Loucy (cell line): Measurements from ENCODE around the gene UVRAG.

Source experiments
- EZH2phosphoT487 ChIP-seq: fragments of 200-600 bp; IDR thresholded peaks from 2 replicates; pipeline ENCODE4 v1.6.1; 2018; ENCODE audit warnings: antibody characterized with exemption, mild to moderate bottlenecking, moderate library complexity, borderline replicate concordance
- TF ChIP-seq, protein P1 (sequence below): fragments of 200-600 bp; sonication (generic); conservative IDR thresholded peaks from 2 replicates; pipeline ENCODE4 v1.5.1; 2014; ENCODE audit warnings: mild to moderate bottlenecking, antibody characterized with exemption, low read length

- TF ChIP-seq, protein P1, sequence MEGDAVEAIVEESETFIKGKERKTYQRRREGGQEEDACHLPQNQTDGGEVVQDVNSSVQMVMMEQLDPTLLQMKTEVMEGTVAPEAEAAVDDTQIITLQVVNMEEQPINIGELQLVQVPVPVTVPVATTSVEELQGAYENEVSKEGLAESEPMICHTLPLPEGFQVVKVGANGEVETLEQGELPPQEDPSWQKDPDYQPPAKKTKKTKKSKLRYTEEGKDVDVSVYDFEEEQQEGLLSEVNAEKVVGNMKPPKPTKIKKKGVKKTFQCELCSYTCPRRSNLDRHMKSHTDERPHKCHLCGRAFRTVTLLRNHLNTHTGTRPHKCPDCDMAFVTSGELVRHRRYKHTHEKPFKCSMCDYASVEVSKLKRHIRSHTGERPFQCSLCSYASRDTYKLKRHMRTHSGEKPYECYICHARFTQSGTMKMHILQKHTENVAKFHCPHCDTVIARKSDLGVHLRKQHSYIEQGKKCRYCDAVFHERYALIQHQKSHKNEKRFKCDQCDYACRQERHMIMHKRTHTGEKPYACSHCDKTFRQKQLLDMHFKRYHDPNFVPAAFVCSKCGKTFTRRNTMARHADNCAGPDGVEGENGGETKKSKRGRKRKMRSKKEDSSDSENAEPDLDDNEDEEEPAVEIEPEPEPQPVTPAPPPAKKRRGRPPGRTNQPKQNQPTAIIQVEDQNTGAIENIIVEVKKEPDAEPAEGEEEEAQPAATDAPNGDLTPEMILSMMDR: no peak
- TF ChIP-seq EZH2phosphoT487: no peak
Observed at GRCh38 chr11:75820645-75821044, 5.6 kb downstream of the UVRAG start.
